HUES6 (cell line): ENCODE measurements around the gene BOLA3.

ENCODE experiments used
- H3K27ac ChIP-seq: 2 replicates; pipeline ENCODE4 v1.7.0; 2013; ENCODE audit warnings: low read depth, mild to moderate bottlenecking, low read length, inconsistent platforms
- H3K27me3 ChIP-seq: 2 replicates; pipeline ENCODE4 v1.6.1; 2013; ENCODE audit warnings: low read length; ENCODE audit not compliant: control insufficient read depth, insufficient read depth
- H3K36me3 ChIP-seq: 2 replicates; pipeline ENCODE4 v1.6.1; 2013; ENCODE audit warnings: low read length; ENCODE audit not compliant: control insufficient read depth, insufficient read depth
- H3K4me1 ChIP-seq: 2 replicates; pipeline ENCODE4 v1.6.1; 2013; ENCODE audit warnings: low read length; ENCODE audit not compliant: control insufficient read depth, insufficient read depth
- H3K4me3 ChIP-seq: 2 replicates; pipeline ENCODE4 v1.5.1; 2013; ENCODE audit warnings: low read depth, low read length
- H3K9ac ChIP-seq: one replicate; pipeline ENCODE4 v1.6.1; 2013; ENCODE audit warnings: mild to moderate bottlenecking, low read length
- H3K9me3 ChIP-seq: 2 replicates; pipeline ENCODE4 v1.6.1; 2013; ENCODE audit warnings: low read depth, low read length; ENCODE audit not compliant: control insufficient read depth, insufficient read depth

BOLA3 gene

GRCh38 chr2:74149247-74149525, 1.5 kb upstream of the BOLA3 start:
- Histone ChIP-seq H3K36me3 (peaks cover 23% of the 10 kb centered on the region), H3K27ac (no peak overlapping the region)

GRCh38 chr2:74148457-74149246, 940 bp upstream of the BOLA3 start:
- Histone ChIP-seq H3K4me1 (peaks cover 10% of the 10 kb centered on the region; the same call in 1 of the 2 replicates), H3K9ac (peak overlapping the region; percentile 81), H3K27ac (0 out of 2 replicates have a peak overlapping the region, but pooled peaks have one; percentile 2), H3K36me3 (peaks cover 21% of the 10 kb centered on the region), H3K9me3 (no peaks in the 10 kb centered on the region), H3K4me3 (peak overlapping the region; percentile 69), H3K27me3 (no peaks in the 10 kb centered on the region)

More at GRCh38 chr2:74149247-74149525, 1.5 kb upstream of the BOLA3 start:
- Histone ChIP-seq H3K4me1 (peaks cover 10% of the 10 kb centered on the region; the same call in 1 of the 2 replicates), H3K9me3 (no peaks in the 10 kb centered on the region), H3K9ac (no peak overlapping the region), H3K4me3 (0 out of 2 replicates have a peak overlapping the region, but pooled peaks have one; percentile 69), H3K27me3 (no peaks in the 10 kb centered on the region)

GRCh38 chr2:74146929-74147726, 584 bp downstream of the BOLA3 start:
- Histone ChIP-seq H3K4me1 (peaks cover 10% of the 10 kb centered on the region; the same call in 1 of the 2 replicates), H3K4me3 (peak overlapping the region; percentile 69), H3K9me3 (no peaks in the 10 kb centered on the region), H3K27ac (peak overlapping the region; percentile 50; the same call in 1 of the 2 replicates), H3K9ac (peak overlapping the region; percentile 93), H3K27me3 (no peaks in the 10 kb centered on the region), H3K36me3 (peaks cover 12% of the 10 kb centered on the region)

GRCh38 chr2:74142340-74142739, 5.4 kb downstream of the BOLA3 start:
- H3K4me3 ChIP-seq, result no peak overlapping the region
- peaks cover 23% of the 10 kb centered on the region for H3K36me3 ChIP-seq
- no peak overlapping the region for H3K9ac ChIP-seq
- no peaks in the 10 kb centered on the region for H3K9me3 ChIP-seq
- peaks cover 4% of the 10 kb centered on the region; the same call in 1 of the 2 replicates for H3K4me1 ChIP-seq
- H3K27ac ChIP-seq, result no peak overlapping the region
- no peaks in the 10 kb centered on the region for H3K27me3 ChIP-seq

- Histone ChIP-seq H3K9me3 (no peaks in the 10 kb centered on the region), H3K27me3 (no peaks in the 10 kb centered on the region), H3K27ac (no peak overlapping the region), H3K4me3 (no peak overlapping the region), H3K4me1 (no peaks in the 10 kb centered on the region), H3K36me3 (peaks cover 30% of the 10 kb centered on the region), H3K9ac (no peak overlapping the region)
Observed at GRCh38 chr2:74138600-74139323, 8.9 kb downstream of the BOLA3 start.

- Histone ChIP-seq H3K27me3 (no peaks in the 10 kb centered on the region), H3K36me3 (peaks cover 32% of the 10 kb centered on the region), H3K9ac (no peak overlapping the region), H3K4me3 (no peak overlapping the region), H3K9me3 (no peaks in the 10 kb centered on the region), H3K27ac (no peak overlapping the region), H3K4me1 (no peaks in the 10 kb centered on the region)
Observed at GRCh38 chr2:74137651-74138599, 9.8 kb downstream of the BOLA3 start.

- Histone ChIP-seq H3K4me3 (no peak overlapping the region), H3K4me1 (peaks cover 7% of the 10 kb centered on the region; the same call in 1 of the 2 replicates), H3K36me3 (peaks cover 16% of the 10 kb centered on the region), H3K9me3 (no peaks in the 10 kb centered on the region), H3K27me3 (peaks cover 5% of the 10 kb centered on the region; the same call in 1 of the 2 replicates), H3K9ac (no peak overlapping the region), H3K27ac (no peak overlapping the region)
Observed at GRCh38 chr2:74131901-74132300, 15.8 kb downstream of the BOLA3 start.

- H3K4me1 ChIP-seq, result peaks cover 7% of the 10 kb centered on the region; the same call in 1 of the 2 replicates
- no peak overlapping the region for H3K27ac ChIP-seq
- peaks cover 15% of the 10 kb centered on the region for H3K36me3 ChIP-seq
- H3K4me3 ChIP-seq, result peak overlapping the region; percentile 23; the same call in 1 of the 2 replicates
- peak overlapping the region; percentile 41 for H3K9ac ChIP-seq
- H3K27me3 ChIP-seq, result peaks cover 5% of the 10 kb centered on the region; the same call in 1 of the 2 replicates
- no peaks in the 10 kb centered on the region for H3K9me3 ChIP-seq
Observed at GRCh38 chr2:74130211-74130995, 17.3 kb downstream of the BOLA3 start.

- Histone ChIP-seq H3K4me1 (peaks cover 7% of the 10 kb centered on the region; the same call in 1 of the 2 replicates), H3K27ac (no peak overlapping the region), H3K9ac (no peak overlapping the region), H3K27me3 (peaks cover 5% of the 10 kb centered on the region; the same call in 1 of the 2 replicates), H3K9me3 (peaks cover 3% of the 10 kb centered on the region), H3K4me3 (no peak overlapping the region), H3K36me3 (no peaks in the 10 kb centered on the region)
Observed at GRCh38 chr2:74128206-74128605, 19.5 kb downstream of the BOLA3 start.
